ENCODE measurements around the gene ADAMTS20.

ADAMTS20 gene

GRCh38 chr12:43407816-43408645 lies 144.0 kb downstream of the ADAMTS20 start:
- TF ChIP-seq, protein P1, sequence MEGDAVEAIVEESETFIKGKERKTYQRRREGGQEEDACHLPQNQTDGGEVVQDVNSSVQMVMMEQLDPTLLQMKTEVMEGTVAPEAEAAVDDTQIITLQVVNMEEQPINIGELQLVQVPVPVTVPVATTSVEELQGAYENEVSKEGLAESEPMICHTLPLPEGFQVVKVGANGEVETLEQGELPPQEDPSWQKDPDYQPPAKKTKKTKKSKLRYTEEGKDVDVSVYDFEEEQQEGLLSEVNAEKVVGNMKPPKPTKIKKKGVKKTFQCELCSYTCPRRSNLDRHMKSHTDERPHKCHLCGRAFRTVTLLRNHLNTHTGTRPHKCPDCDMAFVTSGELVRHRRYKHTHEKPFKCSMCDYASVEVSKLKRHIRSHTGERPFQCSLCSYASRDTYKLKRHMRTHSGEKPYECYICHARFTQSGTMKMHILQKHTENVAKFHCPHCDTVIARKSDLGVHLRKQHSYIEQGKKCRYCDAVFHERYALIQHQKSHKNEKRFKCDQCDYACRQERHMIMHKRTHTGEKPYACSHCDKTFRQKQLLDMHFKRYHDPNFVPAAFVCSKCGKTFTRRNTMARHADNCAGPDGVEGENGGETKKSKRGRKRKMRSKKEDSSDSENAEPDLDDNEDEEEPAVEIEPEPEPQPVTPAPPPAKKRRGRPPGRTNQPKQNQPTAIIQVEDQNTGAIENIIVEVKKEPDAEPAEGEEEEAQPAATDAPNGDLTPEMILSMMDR (conservative IDR thresholded peaks at IDR 0.05; ENCODE audit: low read depth, low read length) = no peak
- peak; percentile 39 for DNase-seq (ENCODE audit: low read depth)

GRCh38 chr12:43406801-43407200 lies 145.2 kb downstream of the ADAMTS20 start:
- no peak overlapping the region for H3K4me3 ChIP-seq (ENCODE audit: low read length)
- TF ChIP-seq, protein P1 (conservative IDR thresholded peaks at IDR 0.05; ENCODE audit: low read depth, low read length) = no peak
- no peak for DNase-seq (ENCODE audit: low read depth)

More at GRCh38 chr12:43407816-43408645, 144.0 kb downstream of the ADAMTS20 start:
- H3K4me3 ChIP-seq (ENCODE audit: low read length) = no peak overlapping the region

- DNase-seq (ENCODE audit: low read depth) = no peak
- no peak overlapping the region for H3K4me3 ChIP-seq (ENCODE audit: low read length)
- TF ChIP-seq, protein P1 (conservative IDR thresholded peaks at IDR 0.05; ENCODE audit: low read depth, low read length) = no peak
These were observed 149.6 kb downstream of the ADAMTS20 start for GRCh38 chr12:43402436-43402835.

DNA sequence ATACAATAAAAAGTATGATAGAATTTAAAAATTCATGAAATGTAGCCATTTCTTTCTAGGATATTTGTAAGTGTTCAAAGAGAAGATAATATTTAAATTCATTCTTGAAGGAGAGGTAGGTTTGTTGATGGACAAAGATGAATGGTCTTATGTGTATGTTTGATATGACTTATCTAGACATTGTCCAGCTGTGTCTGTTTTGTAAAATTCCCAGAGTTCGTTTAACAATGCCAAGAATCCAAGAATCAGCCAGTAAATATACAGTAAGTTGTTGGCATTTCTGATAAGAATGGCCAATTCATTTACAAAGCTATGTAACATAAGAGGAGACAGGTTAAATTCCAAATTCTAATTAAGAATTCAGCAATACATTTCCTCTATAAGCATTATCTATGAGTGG lies 150.9 kb downstream of the ADAMTS20 start:
- TF ChIP-seq, protein P1 (conservative IDR thresholded peaks at IDR 0.05; ENCODE audit: low read depth, low read length) = no peak
- H3K4me3 ChIP-seq (ENCODE audit: low read length) = no peak overlapping the region
- DNase-seq (ENCODE audit: low read depth) = no peak

DNA sequence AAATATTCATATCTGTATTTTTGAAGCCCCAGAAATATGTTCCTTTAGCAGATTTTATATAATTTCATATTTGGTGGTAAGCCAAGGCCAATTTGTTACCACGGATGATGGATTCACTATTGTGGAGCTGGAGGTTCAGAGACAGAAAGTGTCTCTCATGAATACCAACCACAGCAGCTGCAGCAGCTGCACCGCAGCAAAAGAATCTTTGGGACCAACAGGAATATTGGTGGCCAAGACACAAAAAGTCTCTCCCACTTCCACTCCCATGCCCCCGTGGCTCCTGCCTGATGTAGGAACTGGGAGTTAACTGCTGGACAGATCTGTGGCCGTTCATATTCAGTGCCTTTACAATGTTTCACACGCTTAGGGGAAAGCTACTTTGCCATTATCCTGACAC lies 155.3 kb downstream of the ADAMTS20 start:
- no peak for DNase-seq (ENCODE audit: low read depth)
- H3K4me3 ChIP-seq (ENCODE audit: low read length) = no peak overlapping the region
- TF ChIP-seq, protein P1 (conservative IDR thresholded peaks at IDR 0.05; ENCODE audit: low read depth, low read length) = no peak

GRCh38 chr12:43392116-43392515 lies 159.9 kb downstream of the ADAMTS20 start:
- DNase-seq (ENCODE audit: low read depth) = no peak
- H3K4me3 ChIP-seq (ENCODE audit: low read length) = no peak overlapping the region

More at GRCh38 chr12:43392116-43392515, 159.9 kb downstream of the ADAMTS20 start:
- TF ChIP-seq, protein P1 (conservative IDR thresholded peaks at IDR 0.05; ENCODE audit: low read depth, low read length) = no peak

All from retinal pigment epithelial cell (primary cell).